WTC11 (cell line): ENCODE results near the gene BBOF1. TPM values are rescaled to one million over a fixed set of nuclear protein-coding genes. Genes with fewer than 3 reads are reported as not detected.

Experiments used
- ATAC-seq: fragments of 200-7000 bp; cut with Tn5 transposase; 2 replicates; pipeline ENCODE4 v1.10.0; 2021; ENCODE audit warnings: mild to moderate bottlenecking, moderate library complexity
- CTCF ChIA-PET: fragments of 300-600 bp; sonication (Branson Sonifier 250); formaldehyde crosslinking; loops from one replicate; lab custom pipeline; 2021; ENCODE audit warnings: antibody characterized with exemption; lab: Charles Lee
- POLR2A ChIA-PET: fragments of 350-600 bp; sonication (Branson Sonifier 250); formaldehyde crosslinking; loops from one replicate; lab custom pipeline; 2021; ENCODE audit warnings: antibody characterized with exemption; lab: Charles Lee
- DNase-seq: peaks from one replicate; pipeline ENCODE4 v3.0.0; 2021; ENCODE audit warnings: low spot score
- H3K27ac Mint-ChIP-seq: 2 replicates; pipeline ENCODE4 v1.8.0; 2021; ENCODE audit warnings: mixed read lengths
- H3K27me3 Mint-ChIP-seq: 2 replicates; pipeline ENCODE4 v1.8.0; 2021; ENCODE audit warnings: low read depth, mild to moderate bottlenecking, moderate library complexity, mixed read lengths
- H3K36me3 Mint-ChIP-seq: 2 replicates; pipeline ENCODE4 v1.8.0; 2021; ENCODE audit warnings: mixed read lengths
- H3K4me1 Mint-ChIP-seq: 2 replicates; pipeline ENCODE4 v1.8.0; 2022; ENCODE audit warnings: mixed read lengths
- H3K4me3 Mint-ChIP-seq: 2 replicates; pipeline ENCODE4 v1.8.0; 2021; ENCODE audit warnings: mild to moderate bottlenecking, moderate library complexity, mixed read lengths
- H3K9me3 Mint-ChIP-seq: 2 replicates; pipeline ENCODE4 v1.8.0; 2021; ENCODE audit warnings: mixed read lengths
- ESRRA ChIP-seq: sonication (generic); formaldehyde crosslinking; IDR thresholded peaks from 2 replicates; pipeline ENCODE4 v1.8.1; 2022; ENCODE audit warnings: mild to moderate bottlenecking, missing genetic modification reagents, borderline replicate concordance
- FOXK1 ChIP-seq: sonication (generic); formaldehyde crosslinking; IDR thresholded peaks from 2 replicates; pipeline ENCODE4 v1.8.0; 2022; ENCODE audit warnings: mild to moderate bottlenecking, moderate library complexity, missing genetic modification reagents
- NR1H2 ChIP-seq: sonication (generic); formaldehyde crosslinking; IDR thresholded peaks from 2 replicates; pipeline ENCODE4 v1.9.0; 2021; ENCODE audit warnings: mild to moderate bottlenecking, moderate library complexity, missing genetic modification reagents
- PRRX2 ChIP-seq: fragments of 250-450 bp; sonication (Bioruptor Pico); IDR thresholded peaks from 2 replicates; pipeline ENCODE4 v1.8.0; 2021; ENCODE audit warnings: mild to moderate bottlenecking
- RELA ChIP-seq: sonication (generic); formaldehyde crosslinking; IDR thresholded peaks from 2 replicates; pipeline ENCODE4 v1.8.1; 2022; ENCODE audit warnings: missing genetic modification reagents, mild to moderate bottlenecking, borderline replicate concordance
- SMAD3 ChIP-seq: sonication (generic); formaldehyde crosslinking; IDR thresholded peaks from 2 replicates; pipeline ENCODE4 v1.8.0; 2022; ENCODE audit warnings: missing genetic modification reagents, mild to moderate bottlenecking, borderline replicate concordance
- TP53 ChIP-seq: sonication (generic); formaldehyde crosslinking; IDR thresholded peaks from 2 replicates; pipeline ENCODE4 v1.8.1; 2023; ENCODE audit warnings: mild to moderate bottlenecking, missing genetic modification reagents
- ZNF138 ChIP-seq: sonication (generic); formaldehyde crosslinking; conservative IDR thresholded peaks from 2 replicates; pipeline ENCODE4 v1.8.1; 2022; ENCODE audit warnings: mild to moderate bottlenecking, moderate library complexity, missing genetic modification reagents
- total RNA-seq: library from RNA; stranded (reverse); gene quantifications from 3 replicates; pipeline ENCODE4 v1.2.3, GENCODE V29; 2021
- TF ChIP-seq, protein P1 (sequence below): sonication (generic); formaldehyde crosslinking; IDR thresholded peaks from 2 replicates; pipeline ENCODE4 v1.8.0; 2023; ENCODE audit warnings: missing genetic modification reagents, mild to moderate bottlenecking, borderline replicate concordance
- TF ChIP-seq, protein P2 (sequence below): sonication (generic); formaldehyde crosslinking; IDR thresholded peaks from 2 replicates; pipeline ENCODE4 v1.8.1; 2023; ENCODE audit warnings: mild to moderate bottlenecking, missing genetic modification reagents, borderline replicate concordance
- TF ChIP-seq, protein P3 (sequence below): sonication (generic); formaldehyde crosslinking; IDR thresholded peaks from 2 replicates; pipeline ENCODE4 v1.8.0; 2022; ENCODE audit warnings: mild to moderate bottlenecking, missing genetic modification reagents
- TF ChIP-seq, protein P4 (sequence below): sonication (generic); formaldehyde crosslinking; conservative IDR thresholded peaks from 2 replicates; pipeline ENCODE4 v1.8.1; 2023; ENCODE audit warnings: mild to moderate bottlenecking, low read depth, missing genetic modification reagents, moderate library complexity
- TF ChIP-seq, protein P5 (sequence below): sonication (generic); formaldehyde crosslinking; IDR thresholded peaks from 2 replicates; pipeline ENCODE4 v1.8.1; 2023; ENCODE audit warnings: mild to moderate bottlenecking, moderate library complexity, missing genetic modification reagents

The BBOF1 gene
- total RNA-seq, 1 experiment from 2014 or later = 0.98 TPM

DNA sequence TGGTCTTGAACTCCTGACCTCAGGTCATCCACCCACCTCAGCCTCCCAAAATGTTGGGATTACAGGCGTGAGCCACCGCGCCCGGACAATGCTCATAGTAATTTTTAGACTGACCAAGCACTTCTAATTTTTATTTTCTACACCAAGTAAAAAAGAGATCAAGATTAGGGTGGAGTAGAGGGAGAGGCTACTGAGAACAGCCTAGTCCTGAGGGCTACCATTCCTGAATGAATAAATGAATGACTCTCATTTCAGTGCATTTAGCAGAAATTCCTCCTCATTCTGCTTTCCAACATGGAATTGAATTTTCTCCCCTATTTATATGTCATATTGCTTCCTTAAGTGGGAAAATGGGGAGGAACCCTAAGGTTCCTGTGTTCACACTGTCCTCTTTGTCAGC, 26.4 kb downstream of the BBOF1 start:
- no peaks in the 10 kb centered on the region for H3K9me3 Mint-ChIP-seq
- no peaks in the 10 kb centered on the region; the same call in 1 of the 2 replicates for H3K4me1 Mint-ChIP-seq
- ChIA-PET CTCF (no interaction called here), POLR2A (no interaction called here)
- H3K27ac Mint-ChIP-seq = no peak overlapping the region
- ATAC-seq (no peak), DNase-seq (no peak)
- no peak overlapping the region for H3K4me3 Mint-ChIP-seq
- H3K27me3 Mint-ChIP-seq = no peaks in the 10 kb centered on the region
- H3K36me3 Mint-ChIP-seq = no peaks in the 10 kb centered on the region
- TF ChIP-seq RELA (CRISPR knock-in tag) = no peak
- TF ChIP-seq, protein P1, sequence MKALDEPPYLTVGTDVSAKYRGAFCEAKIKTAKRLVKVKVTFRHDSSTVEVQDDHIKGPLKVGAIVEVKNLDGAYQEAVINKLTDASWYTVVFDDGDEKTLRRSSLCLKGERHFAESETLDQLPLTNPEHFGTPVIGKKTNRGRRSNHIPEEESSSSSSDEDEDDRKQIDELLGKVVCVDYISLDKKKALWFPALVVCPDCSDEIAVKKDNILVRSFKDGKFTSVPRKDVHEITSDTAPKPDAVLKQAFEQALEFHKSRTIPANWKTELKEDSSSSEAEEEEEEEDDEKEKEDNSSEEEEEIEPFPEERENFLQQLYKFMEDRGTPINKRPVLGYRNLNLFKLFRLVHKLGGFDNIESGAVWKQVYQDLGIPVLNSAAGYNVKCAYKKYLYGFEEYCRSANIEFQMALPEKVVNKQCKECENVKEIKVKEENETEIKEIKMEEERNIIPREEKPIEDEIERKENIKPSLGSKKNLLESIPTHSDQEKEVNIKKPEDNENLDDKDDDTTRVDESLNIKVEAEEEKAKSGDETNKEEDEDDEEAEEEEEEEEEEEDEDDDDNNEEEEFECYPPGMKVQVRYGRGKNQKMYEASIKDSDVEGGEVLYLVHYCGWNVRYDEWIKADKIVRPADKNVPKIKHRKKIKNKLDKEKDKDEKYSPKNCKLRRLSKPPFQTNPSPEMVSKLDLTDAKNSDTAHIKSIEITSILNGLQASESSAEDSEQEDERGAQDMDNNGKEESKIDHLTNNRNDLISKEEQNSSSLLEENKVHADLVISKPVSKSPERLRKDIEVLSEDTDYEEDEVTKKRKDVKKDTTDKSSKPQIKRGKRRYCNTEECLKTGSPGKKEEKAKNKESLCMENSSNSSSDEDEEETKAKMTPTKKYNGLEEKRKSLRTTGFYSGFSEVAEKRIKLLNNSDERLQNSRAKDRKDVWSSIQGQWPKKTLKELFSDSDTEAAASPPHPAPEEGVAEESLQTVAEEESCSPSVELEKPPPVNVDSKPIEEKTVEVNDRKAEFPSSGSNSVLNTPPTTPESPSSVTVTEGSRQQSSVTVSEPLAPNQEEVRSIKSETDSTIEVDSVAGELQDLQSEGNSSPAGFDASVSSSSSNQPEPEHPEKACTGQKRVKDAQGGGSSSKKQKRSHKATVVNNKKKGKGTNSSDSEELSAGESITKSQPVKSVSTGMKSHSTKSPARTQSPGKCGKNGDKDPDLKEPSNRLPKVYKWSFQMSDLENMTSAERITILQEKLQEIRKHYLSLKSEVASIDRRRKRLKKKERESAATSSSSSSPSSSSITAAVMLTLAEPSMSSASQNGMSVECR (CRISPR knock-in tag) = no peak
- TF ChIP-seq, protein P2, sequence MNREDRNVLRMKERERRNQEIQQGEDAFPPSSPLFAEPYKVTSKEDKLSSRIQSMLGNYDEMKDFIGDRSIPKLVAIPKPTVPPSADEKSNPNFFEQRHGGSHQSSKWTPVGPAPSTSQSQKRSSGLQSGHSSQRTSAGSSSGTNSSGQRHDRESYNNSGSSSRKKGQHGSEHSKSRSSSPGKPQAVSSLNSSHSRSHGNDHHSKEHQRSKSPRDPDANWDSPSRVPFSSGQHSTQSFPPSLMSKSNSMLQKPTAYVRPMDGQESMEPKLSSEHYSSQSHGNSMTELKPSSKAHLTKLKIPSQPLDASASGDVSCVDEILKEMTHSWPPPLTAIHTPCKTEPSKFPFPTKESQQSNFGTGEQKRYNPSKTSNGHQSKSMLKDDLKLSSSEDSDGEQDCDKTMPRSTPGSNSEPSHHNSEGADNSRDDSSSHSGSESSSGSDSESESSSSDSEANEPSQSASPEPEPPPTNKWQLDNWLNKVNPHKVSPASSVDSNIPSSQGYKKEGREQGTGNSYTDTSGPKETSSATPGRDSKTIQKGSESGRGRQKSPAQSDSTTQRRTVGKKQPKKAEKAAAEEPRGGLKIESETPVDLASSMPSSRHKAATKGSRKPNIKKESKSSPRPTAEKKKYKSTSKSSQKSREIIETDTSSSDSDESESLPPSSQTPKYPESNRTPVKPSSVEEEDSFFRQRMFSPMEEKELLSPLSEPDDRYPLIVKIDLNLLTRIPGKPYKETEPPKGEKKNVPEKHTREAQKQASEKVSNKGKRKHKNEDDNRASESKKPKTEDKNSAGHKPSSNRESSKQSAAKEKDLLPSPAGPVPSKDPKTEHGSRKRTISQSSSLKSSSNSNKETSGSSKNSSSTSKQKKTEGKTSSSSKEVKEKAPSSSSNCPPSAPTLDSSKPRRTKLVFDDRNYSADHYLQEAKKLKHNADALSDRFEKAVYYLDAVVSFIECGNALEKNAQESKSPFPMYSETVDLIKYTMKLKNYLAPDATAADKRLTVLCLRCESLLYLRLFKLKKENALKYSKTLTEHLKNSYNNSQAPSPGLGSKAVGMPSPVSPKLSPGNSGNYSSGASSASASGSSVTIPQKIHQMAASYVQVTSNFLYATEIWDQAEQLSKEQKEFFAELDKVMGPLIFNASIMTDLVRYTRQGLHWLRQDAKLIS (CRISPR knock-in tag) = no peak
- TF ChIP-seq ESRRA (CRISPR knock-in tag) = no peak
- no peak for TF ChIP-seq FOXK1 (CRISPR knock-in tag)
- TF ChIP-seq ZNF138 (CRISPR knock-in tag) = no peak
- no peak for TF ChIP-seq NR1H2 (CRISPR knock-in tag)
- no peak for TF ChIP-seq TP53 (CRISPR knock-in tag)
- TF ChIP-seq, protein P3, sequence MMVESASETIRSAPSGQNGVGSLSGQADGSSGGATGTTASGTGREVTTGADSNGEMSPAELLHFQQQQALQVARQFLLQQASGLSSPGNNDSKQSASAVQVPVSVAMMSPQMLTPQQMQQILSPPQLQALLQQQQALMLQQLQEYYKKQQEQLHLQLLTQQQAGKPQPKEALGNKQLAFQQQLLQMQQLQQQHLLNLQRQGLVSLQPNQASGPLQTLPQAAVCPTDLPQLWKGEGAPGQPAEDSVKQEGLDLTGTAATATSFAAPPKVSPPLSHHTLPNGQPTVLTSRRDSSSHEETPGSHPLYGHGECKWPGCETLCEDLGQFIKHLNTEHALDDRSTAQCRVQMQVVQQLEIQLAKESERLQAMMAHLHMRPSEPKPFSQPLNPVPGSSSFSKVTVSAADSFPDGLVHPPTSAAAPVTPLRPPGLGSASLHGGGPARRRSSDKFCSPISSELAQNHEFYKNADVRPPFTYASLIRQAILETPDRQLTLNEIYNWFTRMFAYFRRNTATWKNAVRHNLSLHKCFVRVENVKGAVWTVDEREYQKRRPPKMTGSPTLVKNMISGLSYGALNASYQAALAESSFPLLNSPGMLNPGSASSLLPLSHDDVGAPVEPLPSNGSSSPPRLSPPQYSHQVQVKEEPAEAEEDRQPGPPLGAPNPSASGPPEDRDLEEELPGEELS = no peak
- TF ChIP-seq, protein P4, sequence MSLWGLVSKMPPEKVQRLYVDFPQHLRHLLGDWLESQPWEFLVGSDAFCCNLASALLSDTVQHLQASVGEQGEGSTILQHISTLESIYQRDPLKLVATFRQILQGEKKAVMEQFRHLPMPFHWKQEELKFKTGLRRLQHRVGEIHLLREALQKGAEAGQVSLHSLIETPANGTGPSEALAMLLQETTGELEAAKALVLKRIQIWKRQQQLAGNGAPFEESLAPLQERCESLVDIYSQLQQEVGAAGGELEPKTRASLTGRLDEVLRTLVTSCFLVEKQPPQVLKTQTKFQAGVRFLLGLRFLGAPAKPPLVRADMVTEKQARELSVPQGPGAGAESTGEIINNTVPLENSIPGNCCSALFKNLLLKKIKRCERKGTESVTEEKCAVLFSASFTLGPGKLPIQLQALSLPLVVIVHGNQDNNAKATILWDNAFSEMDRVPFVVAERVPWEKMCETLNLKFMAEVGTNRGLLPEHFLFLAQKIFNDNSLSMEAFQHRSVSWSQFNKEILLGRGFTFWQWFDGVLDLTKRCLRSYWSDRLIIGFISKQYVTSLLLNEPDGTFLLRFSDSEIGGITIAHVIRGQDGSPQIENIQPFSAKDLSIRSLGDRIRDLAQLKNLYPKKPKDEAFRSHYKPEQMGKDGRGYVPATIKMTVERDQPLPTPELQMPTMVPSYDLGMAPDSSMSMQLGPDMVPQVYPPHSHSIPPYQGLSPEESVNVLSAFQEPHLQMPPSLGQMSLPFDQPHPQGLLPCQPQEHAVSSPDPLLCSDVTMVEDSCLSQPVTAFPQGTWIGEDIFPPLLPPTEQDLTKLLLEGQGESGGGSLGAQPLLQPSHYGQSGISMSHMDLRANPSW (CRISPR knock-in tag) = no peak

DNA sequence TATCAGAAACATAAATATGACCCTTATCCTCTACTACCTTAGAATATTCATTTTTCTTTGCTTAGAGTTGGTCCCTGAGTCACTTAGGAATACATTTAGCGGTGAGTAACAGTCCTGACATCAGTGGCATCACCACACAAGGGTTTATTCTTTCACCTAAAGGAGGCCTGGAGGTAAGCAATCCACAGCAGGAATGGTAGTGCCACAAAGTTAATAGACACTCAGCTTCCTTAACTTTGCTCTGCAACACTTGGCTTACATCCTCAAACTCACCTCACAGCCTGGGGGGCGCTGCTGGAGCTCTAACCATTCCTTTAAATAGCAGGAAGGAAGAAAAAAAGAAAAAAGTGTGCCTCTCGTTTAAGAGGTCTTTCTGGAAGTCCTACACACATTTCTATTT, 29.1 kb downstream of the BBOF1 start:
- Mint-ChIP-seq H3K4me3 (no peak overlapping the region), H3K9me3 (no peaks in the 10 kb centered on the region), H3K27me3 (no peaks in the 10 kb centered on the region), H3K36me3 (no peaks in the 10 kb centered on the region), H3K27ac (no peak overlapping the region), H3K4me1 (no peaks in the 10 kb centered on the region; the same call in 1 of the 2 replicates)
- ChIA-PET CTCF (interaction anchor here (0.6 to 1.6 kb wide), 8 partner anchors 11 to 479 kb away, joined by 3 to 5 read pairs (median 4); partner anchors contain the start of gene ACOT2), POLR2A (no interaction called here)
- DNase-seq = peak; percentile 50
- peak; percentile 69; the same call in 1 of the 2 replicates for ATAC-seq
- TF ChIP-seq, protein P5, sequence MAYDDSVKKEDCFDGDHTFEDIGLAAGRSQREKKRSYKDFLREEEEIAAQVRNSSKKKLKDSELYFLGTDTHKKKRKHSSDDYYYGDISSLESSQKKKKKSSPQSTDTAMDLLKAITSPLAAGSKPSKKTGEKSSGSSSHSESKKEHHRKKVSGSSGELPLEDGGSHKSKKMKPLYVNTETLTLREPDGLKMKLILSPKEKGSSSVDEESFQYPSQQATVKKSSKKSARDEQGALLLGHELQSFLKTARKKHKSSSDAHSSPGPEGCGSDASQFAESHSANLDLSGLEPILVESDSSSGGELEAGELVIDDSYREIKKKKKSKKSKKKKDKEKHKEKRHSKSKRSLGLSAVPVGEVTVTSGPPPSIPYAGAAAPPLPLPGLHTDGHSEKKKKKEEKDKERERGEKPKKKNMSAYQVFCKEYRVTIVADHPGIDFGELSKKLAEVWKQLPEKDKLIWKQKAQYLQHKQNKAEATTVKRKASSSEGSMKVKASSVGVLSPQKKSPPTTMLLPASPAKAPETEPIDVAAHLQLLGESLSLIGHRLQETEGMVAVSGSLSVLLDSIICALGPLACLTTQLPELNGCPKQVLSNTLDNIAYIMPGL (CRISPR knock-in tag) = no peak
- TF ChIP-seq, protein P1 (CRISPR knock-in tag) = no peak
- TF ChIP-seq PRRX2 (CRISPR knock-in tag) (no peak), SMAD3 (CRISPR knock-in tag) (no peak), NR1H2 (CRISPR knock-in tag) (no peak)
